CD4-positive, alpha-beta T cell treated with Interleukin-15 for 1 hour (primary cell): ENCODE measurements around the gene FOXF1.

Source experiments
- DNase-seq: peaks from one replicate; pipeline ENCODE4 v3.0.0-alpha.2; 2020

FOXF1 gene

DNA sequence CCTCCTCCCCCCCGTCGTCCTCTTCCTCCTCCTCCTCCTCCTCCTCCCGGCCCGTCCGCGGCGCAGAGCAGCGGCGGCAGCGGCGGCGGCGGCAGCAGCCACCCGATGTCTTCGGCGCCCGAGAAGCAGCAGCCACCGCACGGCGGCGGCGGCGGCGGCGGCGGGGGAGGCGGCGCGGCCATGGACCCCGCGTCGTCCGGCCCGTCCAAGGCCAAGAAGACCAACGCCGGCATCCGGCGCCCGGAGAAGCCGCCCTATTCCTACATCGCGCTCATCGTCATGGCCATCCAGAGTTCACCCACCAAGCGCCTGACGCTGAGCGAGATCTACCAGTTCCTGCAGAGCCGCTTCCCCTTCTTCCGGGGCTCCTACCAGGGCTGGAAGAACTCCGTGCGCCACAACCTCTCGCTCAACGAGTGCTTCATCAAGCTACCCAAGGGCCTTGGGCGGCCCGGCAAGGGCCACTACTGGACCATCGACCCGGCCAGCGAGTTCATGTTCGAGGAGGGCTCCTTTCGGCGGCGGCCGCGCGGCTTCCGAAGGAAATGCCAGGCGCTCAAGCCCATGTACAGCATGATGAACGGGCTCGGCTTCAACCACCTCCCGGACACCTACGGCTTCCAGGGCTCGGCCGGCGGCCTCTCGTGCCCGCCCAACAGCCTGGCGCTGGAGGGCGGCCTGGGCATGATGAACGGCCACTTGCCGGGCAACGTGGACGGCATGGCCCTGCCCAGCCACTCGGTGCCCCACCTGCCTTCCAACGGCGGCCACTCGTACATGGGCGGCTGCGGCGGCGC is at the start of gene FOXF1:
Gene FOXF1, plus strand, starts transcription at position 63 of the 797 bp plus-strand sequence. Its CDS starts 43 bp downstream, at position 106.
- no peak for DNase-seq

DNA sequence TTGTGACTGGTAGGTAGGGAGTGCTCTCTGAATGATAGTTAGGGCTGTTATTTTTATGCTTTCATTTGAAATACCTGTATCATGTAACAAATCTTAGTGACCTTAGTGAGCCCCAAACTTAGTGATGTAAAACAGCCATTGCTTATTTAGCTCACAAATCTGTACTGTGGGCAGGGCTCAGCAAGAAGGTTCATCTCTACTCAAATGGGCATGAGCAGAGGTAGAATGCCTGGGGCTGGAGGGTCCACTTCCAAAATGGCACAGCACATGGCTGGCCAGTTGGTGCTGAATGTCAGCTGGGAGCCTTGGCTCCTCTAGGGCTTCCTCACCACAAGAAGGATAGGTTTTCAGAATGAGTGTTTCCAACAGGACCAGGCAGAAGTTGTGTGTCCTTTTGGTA is 49.3 kb upstream of the FOXF1 start:
- DNase-seq = no peak

DNA sequence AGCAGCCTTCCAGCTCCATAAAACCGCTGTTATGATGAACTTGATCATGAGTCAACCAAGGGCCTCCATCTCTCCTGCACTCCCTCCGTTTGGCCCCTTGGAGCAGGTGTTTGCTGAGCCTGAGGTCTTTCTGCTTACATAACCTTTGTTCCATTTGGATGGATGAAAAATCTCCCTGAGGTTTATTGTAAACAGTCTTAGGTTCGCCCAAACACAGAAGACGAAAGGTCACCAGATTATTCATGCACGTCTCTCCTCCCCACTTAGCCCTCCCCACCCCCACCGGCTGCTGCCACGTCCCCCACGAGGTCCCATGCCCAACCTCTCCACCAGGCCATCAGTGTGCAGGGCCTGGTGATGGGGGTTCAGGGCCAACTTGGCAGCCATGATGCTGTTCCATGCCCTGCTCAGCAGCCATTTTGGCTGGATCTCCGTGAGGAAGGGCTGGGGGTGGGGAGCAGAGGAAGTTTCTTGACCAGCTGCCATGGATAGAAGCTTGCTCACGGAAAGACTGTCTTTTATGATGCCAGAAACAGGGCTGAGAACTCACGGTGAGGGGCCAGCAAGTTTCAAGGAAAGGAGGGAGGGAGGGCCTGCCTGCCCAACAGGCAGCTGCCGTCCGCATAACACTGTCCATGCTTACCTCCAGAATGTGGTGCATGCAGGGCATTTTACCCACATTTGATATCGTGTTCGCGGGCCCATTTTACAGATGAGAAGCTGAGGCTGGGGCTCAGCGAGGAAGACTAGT is 47.8 kb upstream of the FOXF1 start:
- no peak for DNase-seq

- no peak for DNase-seq
These were observed 46.3 kb upstream of the FOXF1 start for GRCh38 chr16:86464044-86464443.

GRCh38 chr16:86465434-86465833 is 44.9 kb upstream of the FOXF1 start:
- no peak for DNase-seq

DNA sequence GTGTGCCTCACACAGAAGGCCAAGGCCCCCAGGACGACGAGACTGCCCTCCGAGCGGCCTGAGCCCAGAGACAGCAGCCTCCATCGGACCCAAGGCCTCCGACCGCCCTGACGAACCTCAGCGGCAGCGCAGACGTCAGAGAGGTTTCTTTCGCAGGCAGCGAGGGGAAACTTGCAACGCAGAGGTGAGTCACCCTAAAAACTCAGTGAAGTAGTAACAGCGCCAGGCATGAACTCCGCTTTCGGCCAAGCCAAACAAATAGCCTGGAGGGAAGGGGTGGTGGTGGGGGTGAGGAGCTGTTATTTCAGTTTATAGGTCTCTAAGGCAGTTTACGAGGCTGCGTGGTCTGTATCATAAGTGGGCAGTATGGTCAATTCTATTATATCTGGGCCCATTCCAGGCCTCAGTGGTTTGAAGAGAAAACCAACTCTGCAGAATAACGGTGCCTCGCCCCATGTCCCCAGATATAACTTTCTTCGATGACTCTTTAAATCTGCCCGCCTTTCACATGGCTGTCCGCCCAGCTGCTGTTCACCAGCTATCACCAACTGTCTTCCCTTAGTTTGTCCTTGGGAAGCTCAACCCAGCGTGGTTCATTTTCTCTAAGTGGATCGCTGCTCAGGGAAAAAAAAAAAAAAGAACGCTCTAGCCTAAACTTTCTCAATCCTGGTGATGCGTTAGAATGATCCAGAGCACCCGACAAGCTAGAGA is 43.5 kb upstream of the FOXF1 start:
- no peak for DNase-seq

DNA sequence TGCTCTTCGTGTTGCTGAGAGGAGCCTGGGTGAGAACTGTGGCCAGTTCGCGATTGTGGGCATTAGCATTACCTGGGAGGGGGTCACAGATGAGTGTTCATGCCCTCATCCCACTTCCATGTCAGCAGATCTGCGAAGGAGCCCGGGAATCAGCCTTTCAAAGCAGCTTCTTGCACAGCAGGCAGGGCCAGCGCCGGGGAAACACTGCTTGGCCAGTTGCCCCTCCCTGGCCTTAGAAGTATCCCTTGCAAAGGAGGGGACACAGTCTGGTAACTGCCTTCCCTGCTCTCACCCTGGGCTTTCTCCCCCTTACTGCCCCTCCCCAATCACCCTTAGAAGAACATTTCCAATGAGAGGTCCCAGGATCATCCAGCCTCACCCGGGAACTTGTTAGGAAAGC is 42.8 kb upstream of the FOXF1 start:
- no peak for DNase-seq

- no peak for DNase-seq
These were observed 39.4 kb upstream of the FOXF1 start for GRCh38 chr16:86470964-86471363.

DNA sequence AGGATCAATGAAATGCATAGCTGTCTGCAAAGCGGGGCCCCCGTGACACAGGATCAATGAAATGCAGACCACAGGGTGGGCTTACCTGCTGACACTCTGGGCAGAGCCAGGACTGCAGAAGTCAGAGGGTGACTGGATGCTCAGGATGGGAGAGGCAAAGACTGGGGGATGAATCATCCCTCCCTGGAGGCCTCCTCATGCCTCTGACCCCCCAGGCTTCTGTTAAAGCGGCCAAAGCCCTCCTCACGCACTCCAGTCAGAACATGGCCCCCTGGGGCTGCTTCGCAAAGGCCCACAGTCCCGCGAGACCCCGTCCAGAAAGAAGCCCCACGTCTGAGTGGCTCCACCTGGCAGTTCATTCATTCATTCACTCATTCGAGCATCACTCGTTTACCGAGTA is 38.4 kb upstream of the FOXF1 start:
- DNase-seq = no peak

- DNase-seq = no peak
These were observed 38.0 kb upstream of the FOXF1 start for GRCh38 chr16:86472366-86472765.

DNA sequence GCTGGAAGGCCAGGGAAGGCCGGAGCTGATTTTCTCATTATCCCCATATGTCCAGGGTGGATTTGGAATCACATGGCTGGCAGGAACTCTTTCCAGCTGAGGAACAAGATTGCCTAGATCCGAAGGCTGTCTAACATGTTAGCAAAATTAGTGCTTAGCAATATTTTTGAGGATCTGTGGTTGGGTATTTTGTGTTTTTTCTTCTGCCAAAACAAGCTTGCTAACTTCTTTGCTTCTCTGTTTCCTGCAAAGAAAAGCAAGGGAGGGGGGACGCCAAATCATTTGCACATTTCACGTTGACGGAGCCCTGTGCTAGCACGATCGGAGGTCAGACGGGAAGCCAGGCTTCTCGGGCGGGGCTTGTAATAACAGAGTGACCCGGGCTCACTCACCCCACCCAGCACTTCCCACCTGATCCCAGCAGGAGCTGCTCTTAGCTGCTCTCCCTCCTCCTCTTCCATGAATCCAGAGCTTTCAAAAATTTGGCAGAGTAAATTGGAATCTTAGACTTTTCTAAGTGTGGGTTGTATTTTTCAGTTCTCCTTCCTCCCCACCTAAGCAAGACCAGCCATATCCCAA is 33.3 kb upstream of the FOXF1 start:
- DNase-seq = no peak

DNA sequence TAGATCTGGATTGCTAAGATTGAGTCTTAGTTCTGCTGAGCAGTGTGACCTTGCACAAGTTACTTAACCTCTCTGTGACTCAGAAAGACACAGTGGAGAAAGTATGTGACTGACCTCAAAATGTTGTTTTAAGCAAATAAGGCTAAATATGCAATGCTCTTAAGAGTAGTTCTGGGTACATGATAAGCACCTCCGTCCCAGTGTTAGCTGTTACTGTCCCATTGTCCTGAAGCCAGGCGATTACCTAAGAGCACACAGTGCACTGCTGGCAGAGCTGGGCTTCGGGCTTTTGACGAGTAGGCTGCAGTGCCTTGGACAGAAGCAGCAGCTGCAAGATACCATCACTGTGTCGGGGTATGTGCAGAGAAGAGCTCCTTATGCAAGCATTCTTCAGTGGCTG is 32.7 kb upstream of the FOXF1 start:
- DNase-seq = no peak

GRCh38 chr16:86478779-86479178 is 31.5 kb upstream of the FOXF1 start:
- no peak for DNase-seq

DNA sequence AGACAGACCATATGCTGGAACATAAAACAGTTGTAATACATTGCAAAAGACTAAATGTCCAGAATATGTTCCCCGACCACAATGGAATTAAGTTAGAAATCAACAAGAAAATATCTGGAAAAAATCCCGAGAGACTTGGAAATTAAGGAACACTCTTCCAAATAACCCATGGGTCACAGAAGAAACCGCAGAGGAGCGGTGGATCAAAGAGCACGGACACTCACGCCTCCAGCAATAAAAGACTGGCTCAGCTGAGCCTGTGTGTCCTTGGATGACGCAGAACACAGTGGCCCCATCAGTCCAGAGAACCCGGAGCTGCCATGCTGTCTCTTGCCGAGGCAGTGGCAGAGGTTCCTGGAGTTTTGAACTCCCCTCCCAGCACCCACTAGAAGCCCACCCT is 30.9 kb upstream of the FOXF1 start:
- DNase-seq = no peak

GRCh38 chr16:86480444-86480843 is 29.9 kb upstream of the FOXF1 start:
- DNase-seq = no peak

DNA sequence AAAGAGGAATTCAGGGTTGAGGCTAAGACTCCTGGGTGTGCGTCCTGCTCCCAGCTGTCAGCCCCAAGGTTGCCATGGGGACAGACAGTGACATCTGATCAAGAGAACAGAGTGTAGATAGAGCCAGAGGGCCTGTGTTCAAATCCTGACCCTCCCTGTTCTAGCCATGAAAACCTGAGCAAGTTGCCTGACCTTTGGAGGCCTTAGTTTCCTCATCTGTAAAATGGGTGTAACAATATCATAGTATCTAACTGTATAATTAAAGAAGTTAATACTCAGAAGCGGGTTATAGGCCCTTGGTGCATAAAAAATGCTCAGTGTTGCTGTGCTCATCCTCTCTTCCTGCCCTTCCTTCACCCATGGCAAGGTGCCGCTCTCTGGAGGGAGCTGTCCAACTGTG is 28.7 kb upstream of the FOXF1 start:
- no peak for DNase-seq

- no peak for DNase-seq
These were observed 26.1 kb upstream of the FOXF1 start for GRCh38 chr16:86484240-86484639.

GRCh38 chr16:86485746-86486145 is 24.6 kb upstream of the FOXF1 start:
- no peak for DNase-seq

DNA sequence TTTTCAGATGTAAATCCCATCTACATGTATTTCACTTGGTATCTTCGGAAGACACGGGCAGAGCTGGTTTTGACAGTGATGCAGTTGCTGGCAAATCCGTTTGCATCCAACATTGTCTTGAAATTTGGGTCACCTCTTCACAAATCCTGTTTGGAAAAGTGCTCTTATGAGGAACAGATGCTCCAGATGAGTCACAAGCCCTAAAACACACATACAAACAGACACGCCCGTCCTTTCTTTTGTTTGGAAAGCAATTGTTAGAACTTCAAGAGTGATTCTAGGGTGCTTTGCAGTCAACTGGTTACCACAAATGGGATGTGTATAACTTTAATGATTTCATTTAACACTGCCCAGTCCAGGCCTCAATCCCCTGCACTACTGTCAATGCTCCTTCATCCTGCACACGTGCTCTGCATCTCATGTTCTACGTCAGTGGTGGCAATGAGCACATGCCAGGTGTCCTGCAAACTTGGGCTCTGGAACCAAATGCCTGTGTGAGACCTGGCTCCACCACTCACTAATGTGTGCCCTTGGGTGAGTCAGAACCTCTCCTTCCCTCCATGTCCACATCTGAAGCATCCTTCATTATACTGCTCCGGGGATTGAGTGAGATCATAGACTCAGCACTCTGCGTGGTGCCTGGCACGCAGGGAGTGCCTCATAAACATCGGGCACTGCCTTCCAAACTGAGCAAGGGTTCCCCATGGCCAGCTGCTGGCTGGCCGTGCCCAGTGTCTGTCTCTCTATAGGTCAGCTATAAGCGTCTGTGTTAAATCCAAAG is 19.3 kb upstream of the FOXF1 start:
- DNase-seq = no peak

- DNase-seq = no peak
These were observed 18.7 kb upstream of the FOXF1 start for GRCh38 chr16:86491640-86492023.

DNA sequence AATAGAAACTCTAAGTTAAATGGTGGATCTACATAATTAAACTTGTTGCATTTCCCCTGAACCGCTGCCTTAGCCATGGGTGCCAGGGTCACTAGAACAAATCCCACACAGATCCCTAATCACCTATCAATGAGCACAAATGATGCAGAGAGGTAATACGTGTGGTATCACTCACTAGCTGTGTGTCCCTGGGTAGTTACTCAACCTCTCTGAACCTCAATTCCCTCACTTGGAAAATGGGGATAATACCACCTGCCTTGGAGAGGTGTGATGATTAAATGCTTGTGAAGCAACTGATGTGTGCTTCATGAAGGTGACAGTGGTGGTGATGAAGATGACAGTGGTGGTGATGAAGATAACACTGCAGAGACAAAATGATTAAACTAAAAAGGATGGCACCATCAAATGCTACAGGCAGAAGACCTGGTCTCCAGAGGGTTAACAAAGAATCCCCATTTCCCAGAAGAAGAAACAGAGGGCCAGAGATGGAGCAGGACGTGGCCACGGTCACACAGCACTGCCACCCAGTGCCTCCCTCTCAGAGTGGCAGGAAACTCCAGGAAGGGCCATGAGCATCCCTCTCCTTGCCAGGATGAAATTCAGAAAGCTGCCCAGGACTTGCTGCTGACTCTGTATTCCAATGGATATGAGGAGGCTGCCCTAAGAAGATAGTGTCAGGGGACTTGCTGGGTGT is 17.9 kb upstream of the FOXF1 start:
- DNase-seq = no peak
